ENCODE measurements around the gene ITGB8. TPM values are rescaled to one million over a fixed set of nuclear protein-coding genes. Genes with fewer than 3 reads are reported as not detected.

ITGB8 gene
- total RNA-seq, 1 experiment from 2014 or later = 13.9 TPM

DNA sequence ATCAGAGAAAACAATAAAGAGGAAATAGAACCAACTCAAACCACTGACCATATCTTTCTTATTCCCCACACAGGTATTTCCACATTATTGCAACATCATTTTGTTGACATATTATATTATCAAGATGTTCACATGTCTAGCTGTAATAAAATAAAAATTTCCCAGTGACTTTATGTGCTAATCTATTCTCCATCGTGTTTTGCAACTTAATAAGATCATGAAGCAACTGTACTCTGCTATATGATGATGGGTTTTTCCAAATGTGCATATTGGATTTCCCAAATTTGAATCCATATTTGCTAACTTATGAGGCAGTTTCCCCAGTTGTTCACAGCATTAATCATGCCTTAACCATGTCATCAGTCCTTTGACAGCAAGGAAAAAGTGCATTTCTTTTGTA is 127.8 kb downstream of the ITGB8 start:
- ATAC-seq = no peak

GRCh38 chr7:20459419-20459818 is 128.7 kb downstream of the ITGB8 start:
- no peaks in the 10 kb centered on the region for H3K4me1 ChIP-seq (ENCODE audit: insufficient read depth, low read length)
- ATAC-seq = no peak
- CTCF ChIA-PET = no interaction called here
- H3K27me3 ChIP-seq (ENCODE audit: low read length) = no peaks in the 10 kb centered on the region
- TF ChIP-seq, protein P1, sequence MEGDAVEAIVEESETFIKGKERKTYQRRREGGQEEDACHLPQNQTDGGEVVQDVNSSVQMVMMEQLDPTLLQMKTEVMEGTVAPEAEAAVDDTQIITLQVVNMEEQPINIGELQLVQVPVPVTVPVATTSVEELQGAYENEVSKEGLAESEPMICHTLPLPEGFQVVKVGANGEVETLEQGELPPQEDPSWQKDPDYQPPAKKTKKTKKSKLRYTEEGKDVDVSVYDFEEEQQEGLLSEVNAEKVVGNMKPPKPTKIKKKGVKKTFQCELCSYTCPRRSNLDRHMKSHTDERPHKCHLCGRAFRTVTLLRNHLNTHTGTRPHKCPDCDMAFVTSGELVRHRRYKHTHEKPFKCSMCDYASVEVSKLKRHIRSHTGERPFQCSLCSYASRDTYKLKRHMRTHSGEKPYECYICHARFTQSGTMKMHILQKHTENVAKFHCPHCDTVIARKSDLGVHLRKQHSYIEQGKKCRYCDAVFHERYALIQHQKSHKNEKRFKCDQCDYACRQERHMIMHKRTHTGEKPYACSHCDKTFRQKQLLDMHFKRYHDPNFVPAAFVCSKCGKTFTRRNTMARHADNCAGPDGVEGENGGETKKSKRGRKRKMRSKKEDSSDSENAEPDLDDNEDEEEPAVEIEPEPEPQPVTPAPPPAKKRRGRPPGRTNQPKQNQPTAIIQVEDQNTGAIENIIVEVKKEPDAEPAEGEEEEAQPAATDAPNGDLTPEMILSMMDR (conservative IDR thresholded peaks at IDR 0.05; ENCODE audit: low read depth, low read length) = no peak
- TF ChIP-seq EZH2phosphoT487 (IDR thresholded peaks at IDR 0.05; ENCODE audit: borderline replicate concordance, low read length) = no peak
- TF ChIP-seq EZH2 (IDR thresholded peaks at IDR 0.05; ENCODE audit: low read length, unreplicated experiment) = no peak
- H3F3A ChIP-seq (ENCODE audit: low read length, unreplicated experiment) = no peaks in the 10 kb centered on the region
- H3K27ac ChIP-seq (ENCODE audit: low read length) = no peak overlapping the region
- H3K9ac ChIP-seq (ENCODE audit: low read length) = no peak overlapping the region
- no peak overlapping the region for H3K4me3 ChIP-seq (ENCODE audit: low read length)
- intact Hi-C loops (cut with micrococcal nuclease) = no loop called here
- H3K9me3 ChIP-seq (ENCODE audit: low read length) = no peaks in the 10 kb centered on the region
- H3K4me2 ChIP-seq (ENCODE audit: low read length) = no peak overlapping the region
- no peaks in the 10 kb centered on the region for H3K79me2 ChIP-seq (ENCODE audit: low read length)
- H2AFZ ChIP-seq (ENCODE audit: low read length) = no peak overlapping the region
- POLR2A ChIA-PET (ENCODE audit: unreplicated experiment) = no interaction called here
- no TSS peak for BruUV-seq (replicated peaks)
- no peak for DNase-seq
- no peaks in the 10 kb centered on the region for H3K36me3 ChIP-seq (ENCODE audit: low read depth, low read length)
- H3K9me2 ChIP-seq (replicated peaks; ENCODE audit: low read length) = no peaks in the 10 kb centered on the region
- H4K20me1 ChIP-seq (ENCODE audit: low read length) = no peaks in the 10 kb centered on the region

More for the DNA sequence above, 127.8 kb downstream of the ITGB8 start:
- Histone ChIP-seq H3K36me3 (ENCODE audit: low read depth, low read length) (no peaks in the 10 kb centered on the region), H2AFZ (ENCODE audit: low read length) (no peak overlapping the region), H3K27me3 (ENCODE audit: low read length) (no peaks in the 10 kb centered on the region), H3F3A (ENCODE audit: low read length, unreplicated experiment) (no peaks in the 10 kb centered on the region), H3K27ac (ENCODE audit: low read length) (no peak overlapping the region), H3K9me2 (replicated peaks; ENCODE audit: low read length) (no peaks in the 10 kb centered on the region), H3K4me3 (ENCODE audit: low read length) (no peak overlapping the region), H4K20me1 (ENCODE audit: low read length) (no peaks in the 10 kb centered on the region), H3K9ac (ENCODE audit: low read length) (no peak overlapping the region), H3K4me2 (ENCODE audit: low read length) (no peak overlapping the region), H3K4me1 (ENCODE audit: insufficient read depth, low read length) (no peaks in the 10 kb centered on the region), H3K9me3 (ENCODE audit: low read length) (no peaks in the 10 kb centered on the region), H3K79me2 (ENCODE audit: low read length) (no peaks in the 10 kb centered on the region)
- ChIA-PET CTCF (no interaction called here), POLR2A (ENCODE audit: unreplicated experiment) (no interaction called here)
- BruUV-seq (replicated peaks) = no TSS peak
- peak; percentile 3 for DNase-seq
- TF ChIP-seq EZH2phosphoT487 (IDR thresholded peaks at IDR 0.05; ENCODE audit: borderline replicate concordance, low read length) (no peak), EZH2 (IDR thresholded peaks at IDR 0.05; ENCODE audit: low read length, unreplicated experiment) (no peak)
- intact Hi-C loops (cut with micrococcal nuclease) = no loop called here

DNA sequence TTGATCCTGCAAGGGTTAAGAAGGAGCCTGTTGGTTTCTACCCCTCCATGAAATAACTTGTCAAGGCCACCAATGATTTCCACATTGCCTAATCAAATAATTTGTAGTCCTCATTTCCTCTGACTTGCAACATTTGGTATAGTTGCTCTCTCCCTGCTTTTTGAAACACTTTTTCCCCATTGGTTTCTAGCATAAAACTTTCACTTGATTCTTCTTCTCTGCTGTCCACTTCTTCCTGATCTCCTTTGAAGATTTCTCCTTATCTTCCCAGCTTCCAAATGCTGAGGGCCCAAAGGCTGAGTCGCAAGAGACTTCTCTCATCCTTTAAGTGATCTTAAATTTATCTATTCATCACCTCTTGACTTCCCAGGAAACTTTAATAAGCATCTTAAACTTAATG is 134.2 kb downstream of the ITGB8 start:
- H3K36me3 ChIP-seq (ENCODE audit: low read depth, low read length) = no peaks in the 10 kb centered on the region
- H3K27me3 ChIP-seq (ENCODE audit: low read length) = no peaks in the 10 kb centered on the region
- BruUV-seq (replicated peaks) = no TSS peak
- no peaks in the 10 kb centered on the region for H3K79me2 ChIP-seq (ENCODE audit: low read length)
- no peak overlapping the region for H2AFZ ChIP-seq (ENCODE audit: low read length)
- H3F3A ChIP-seq (ENCODE audit: low read length, unreplicated experiment) = no peaks in the 10 kb centered on the region
- no peaks in the 10 kb centered on the region for H4K20me1 ChIP-seq (ENCODE audit: low read length)
- H3K4me2 ChIP-seq (ENCODE audit: low read length) = no peak overlapping the region
- no peak for DNase-seq
- CTCF ChIA-PET = no interaction called here
- no peaks in the 10 kb centered on the region for H3K9me2 ChIP-seq (replicated peaks; ENCODE audit: low read length)
- TF ChIP-seq EZH2phosphoT487 (IDR thresholded peaks at IDR 0.05; ENCODE audit: borderline replicate concordance, low read length) = no peak
- TF ChIP-seq, protein P1 (conservative IDR thresholded peaks at IDR 0.05; ENCODE audit: low read depth, low read length) = no peak
- no peak for TF ChIP-seq EZH2 (IDR thresholded peaks at IDR 0.05; ENCODE audit: low read length, unreplicated experiment)
- H3K4me1 ChIP-seq (ENCODE audit: insufficient read depth, low read length) = no peaks in the 10 kb centered on the region
- no peak overlapping the region for H3K27ac ChIP-seq (ENCODE audit: low read length)
- H3K4me3 ChIP-seq (ENCODE audit: low read length) = no peak overlapping the region
- no peak for ATAC-seq
- H3K9ac ChIP-seq (ENCODE audit: low read length) = no peak overlapping the region
- intact Hi-C loops (cut with micrococcal nuclease) = no loop called here
- H3K9me3 ChIP-seq (ENCODE audit: low read length) = no peaks in the 10 kb centered on the region
- POLR2A ChIA-PET (ENCODE audit: unreplicated experiment) = no interaction called here

Other genes with a start within 250 kb of the ITGB8 start
- 7.9 and 12.0 TPM in 2 replicates for gene MACC1, start 113.5 kb upstream of the ITGB8 start, total RNA-seq (2014; rRNA removed)